ENCODE data around the gene NFIB.

NFIB gene

GRCh38 chr9:14191512-14191911, 122.4 kb downstream of the NFIB start:
- no peaks in the 10 kb centered on the region for H3K79me2 ChIP-seq (ENCODE audit: low read length)

DNA sequence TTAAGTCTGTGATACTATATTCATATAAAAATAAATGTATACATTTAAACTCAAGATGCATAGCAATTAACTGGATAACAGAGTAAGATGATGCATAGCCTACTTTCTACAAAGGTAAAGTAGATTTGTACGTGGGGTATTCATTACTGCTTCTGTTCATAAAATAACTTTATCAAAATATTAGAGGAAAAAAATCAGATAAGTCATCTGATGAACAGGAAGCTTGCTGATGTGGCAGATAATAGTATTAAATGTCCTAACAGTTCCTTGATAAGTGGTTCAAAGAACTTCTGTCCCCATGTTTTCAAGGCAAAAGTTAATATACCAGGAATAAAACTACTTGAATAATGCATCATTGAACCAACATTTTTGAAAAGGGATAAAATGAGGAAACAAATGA, 123.7 kb downstream of the NFIB start:
- DNase-seq: no peak
- Histone ChIP-seq H3F3A (ENCODE audit: insufficient read depth, low read length) (no peaks in the 10 kb centered on the region), H3K9me2 (replicated peaks; ENCODE audit: insufficient read depth, low read length) (no peaks in the 10 kb centered on the region), H3K27me3 (replicated peaks; ENCODE audit: insufficient read depth, low read length) (no peaks in the 10 kb centered on the region), H3K4me3 (ENCODE audit: low read length) (no peak overlapping the region), H3K4me1 (ENCODE audit: low read length) (no peaks in the 10 kb centered on the region), H2AFZ (ENCODE audit: low read length) (no peak overlapping the region), H3K79me2 (ENCODE audit: low read length) (no peaks in the 10 kb centered on the region), H3K4me2 (ENCODE audit: low read depth, low read length) (no peak overlapping the region), H4K20me1 (ENCODE audit: insufficient read depth, low read length) (no peaks in the 10 kb centered on the region), H3K36me3 (replicated peaks; ENCODE audit: insufficient read depth, low read length) (no peaks in the 10 kb centered on the region), H3K9ac (ENCODE audit: low read length) (no peak overlapping the region), H3K27ac (ENCODE audit: low read length) (no peak overlapping the region), H3K9me3 (replicated peaks; ENCODE audit: insufficient read depth, low read length) (no peaks in the 10 kb centered on the region)
- no peak for TF ChIP-seq EZH2 (optimal IDR thresholded peaks at IDR 0.05; ENCODE audit: low read depth, low read length)
- TF ChIP-seq, protein P1, sequence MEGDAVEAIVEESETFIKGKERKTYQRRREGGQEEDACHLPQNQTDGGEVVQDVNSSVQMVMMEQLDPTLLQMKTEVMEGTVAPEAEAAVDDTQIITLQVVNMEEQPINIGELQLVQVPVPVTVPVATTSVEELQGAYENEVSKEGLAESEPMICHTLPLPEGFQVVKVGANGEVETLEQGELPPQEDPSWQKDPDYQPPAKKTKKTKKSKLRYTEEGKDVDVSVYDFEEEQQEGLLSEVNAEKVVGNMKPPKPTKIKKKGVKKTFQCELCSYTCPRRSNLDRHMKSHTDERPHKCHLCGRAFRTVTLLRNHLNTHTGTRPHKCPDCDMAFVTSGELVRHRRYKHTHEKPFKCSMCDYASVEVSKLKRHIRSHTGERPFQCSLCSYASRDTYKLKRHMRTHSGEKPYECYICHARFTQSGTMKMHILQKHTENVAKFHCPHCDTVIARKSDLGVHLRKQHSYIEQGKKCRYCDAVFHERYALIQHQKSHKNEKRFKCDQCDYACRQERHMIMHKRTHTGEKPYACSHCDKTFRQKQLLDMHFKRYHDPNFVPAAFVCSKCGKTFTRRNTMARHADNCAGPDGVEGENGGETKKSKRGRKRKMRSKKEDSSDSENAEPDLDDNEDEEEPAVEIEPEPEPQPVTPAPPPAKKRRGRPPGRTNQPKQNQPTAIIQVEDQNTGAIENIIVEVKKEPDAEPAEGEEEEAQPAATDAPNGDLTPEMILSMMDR (IDR thresholded peaks at IDR 0.05; ENCODE audit: low read length): no peak
- TF ChIP-seq EZH2phosphoT487 (IDR thresholded peaks at IDR 0.05; ENCODE audit: low read length): no peak

More at GRCh38 chr9:14191512-14191911, 122.4 kb downstream of the NFIB start:
- Histone ChIP-seq H3K4me2 (ENCODE audit: low read depth, low read length) (no peak overlapping the region), H3K4me1 (ENCODE audit: low read length) (no peaks in the 10 kb centered on the region), H2AFZ (ENCODE audit: low read length) (no peak overlapping the region), H3K9ac (ENCODE audit: low read length) (no peak overlapping the region), H3K9me2 (replicated peaks; ENCODE audit: insufficient read depth, low read length) (no peaks in the 10 kb centered on the region), H3K9me3 (replicated peaks; ENCODE audit: insufficient read depth, low read length) (no peaks in the 10 kb centered on the region), H3K36me3 (replicated peaks; ENCODE audit: insufficient read depth, low read length) (no peaks in the 10 kb centered on the region), H4K20me1 (ENCODE audit: insufficient read depth, low read length) (no peaks in the 10 kb centered on the region), H3K27me3 (replicated peaks; ENCODE audit: insufficient read depth, low read length) (no peaks in the 10 kb centered on the region), H3K4me3 (ENCODE audit: low read length) (no peak overlapping the region), H3K27ac (ENCODE audit: low read length) (no peak overlapping the region), H3F3A (ENCODE audit: insufficient read depth, low read length) (no peaks in the 10 kb centered on the region)
- no peak for DNase-seq
- no peak for TF ChIP-seq EZH2phosphoT487 (IDR thresholded peaks at IDR 0.05; ENCODE audit: low read length)
- TF ChIP-seq, protein P1 (IDR thresholded peaks at IDR 0.05; ENCODE audit: low read length): no peak
- no peak for TF ChIP-seq EZH2 (optimal IDR thresholded peaks at IDR 0.05; ENCODE audit: low read depth, low read length)

DNA sequence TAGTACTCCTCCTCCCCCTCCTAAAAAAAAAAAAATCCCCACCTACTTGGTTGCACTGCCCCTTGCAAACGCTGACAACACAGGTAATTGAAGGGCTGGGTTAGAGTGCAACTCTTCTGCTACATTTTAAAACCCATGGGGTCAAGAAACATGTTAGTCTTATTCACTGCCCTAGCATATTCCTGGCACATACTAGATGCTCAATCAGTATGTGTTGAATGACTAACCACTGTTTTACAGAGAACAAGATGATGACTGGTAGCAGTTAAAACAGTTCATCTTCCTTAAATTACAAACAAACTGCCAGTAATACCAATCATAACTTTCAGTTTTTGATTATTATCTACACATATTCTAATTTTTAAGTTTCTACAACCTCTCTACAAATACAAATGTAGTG, 124.4 kb downstream of the NFIB start:
- Histone ChIP-seq H3K4me2 (ENCODE audit: low read depth, low read length) (no peak overlapping the region), H3K4me3 (ENCODE audit: low read length) (no peak overlapping the region), H3K9ac (ENCODE audit: low read length) (no peak overlapping the region), H3K4me1 (ENCODE audit: low read length) (no peaks in the 10 kb centered on the region), H3K36me3 (replicated peaks; ENCODE audit: insufficient read depth, low read length) (no peaks in the 10 kb centered on the region), H3K27ac (ENCODE audit: low read length) (no peak overlapping the region), H3K27me3 (replicated peaks; ENCODE audit: insufficient read depth, low read length) (no peaks in the 10 kb centered on the region), H3F3A (ENCODE audit: insufficient read depth, low read length) (no peaks in the 10 kb centered on the region), H2AFZ (ENCODE audit: low read length) (no peak overlapping the region), H4K20me1 (ENCODE audit: insufficient read depth, low read length) (no peaks in the 10 kb centered on the region), H3K9me2 (replicated peaks; ENCODE audit: insufficient read depth, low read length) (no peaks in the 10 kb centered on the region), H3K9me3 (replicated peaks; ENCODE audit: insufficient read depth, low read length) (no peaks in the 10 kb centered on the region), H3K79me2 (ENCODE audit: low read length) (no peaks in the 10 kb centered on the region)
- DNase-seq: no peak
- TF ChIP-seq EZH2phosphoT487 (IDR thresholded peaks at IDR 0.05; ENCODE audit: low read length) (no peak), EZH2 (optimal IDR thresholded peaks at IDR 0.05; ENCODE audit: low read depth, low read length) (no peak)
- TF ChIP-seq, protein P1 (IDR thresholded peaks at IDR 0.05; ENCODE audit: low read length): no peak
